Measurements from ENCODE around the gene PRUNE2. TPM values are rescaled to one million over a fixed set of nuclear protein-coding genes. Genes with fewer than 3 reads are reported as not detected.

The PRUNE2 gene
- total RNA-seq, 2 experiments from 2014 or later = not detected

DNA sequence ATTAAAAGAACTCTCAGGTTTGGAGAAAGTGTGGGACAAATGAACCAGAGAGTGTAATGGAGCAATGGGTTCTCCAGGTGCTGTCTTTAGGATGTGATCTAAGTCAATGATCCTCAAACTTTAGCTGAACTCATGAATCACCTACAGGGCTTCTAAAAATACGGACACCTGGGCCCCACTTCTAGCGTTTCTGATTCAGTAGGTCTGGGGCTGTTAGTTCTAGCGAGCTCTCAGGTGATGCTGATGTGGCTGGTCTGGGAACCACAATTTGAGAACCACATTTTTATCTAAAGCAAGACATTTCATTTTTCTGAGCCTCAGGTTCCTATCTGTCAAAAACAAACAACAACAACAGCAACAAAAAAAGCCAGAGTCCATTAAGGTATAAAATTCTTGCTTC lies 176.8 kb downstream of the PRUNE2 start:
- no peak for DNase-seq
- Histone ChIP-seq H3K4me1 (ENCODE audit: insufficient read depth, low read length) (no peaks in the 10 kb centered on the region), H3K27me3 (ENCODE audit: control insufficient read depth in 1 of 2, insufficient read depth in 2 of 2, low read length in 2 of 2) (peaks cover 0 to 3% of the 10 kb centered on the region in 2 experiments), H3K9me3 (ENCODE audit: control insufficient read depth in 1 of 2, insufficient read depth in 1 of 2, low read length in 2 of 2) (no peaks in the 10 kb centered on the region), H3K27ac (ENCODE audit: low read depth in 1 of 2, low read length in 2 of 2) (no peak overlapping the region), H3K4me3 (ENCODE audit: low read length) (no peak overlapping the region), H3K36me3 (ENCODE audit: insufficient read depth, low read length) (no peaks in the 10 kb centered on the region)
- H3K27ac Mint-ChIP-seq = no peak overlapping the region
- TF ChIP-seq, protein P1, sequence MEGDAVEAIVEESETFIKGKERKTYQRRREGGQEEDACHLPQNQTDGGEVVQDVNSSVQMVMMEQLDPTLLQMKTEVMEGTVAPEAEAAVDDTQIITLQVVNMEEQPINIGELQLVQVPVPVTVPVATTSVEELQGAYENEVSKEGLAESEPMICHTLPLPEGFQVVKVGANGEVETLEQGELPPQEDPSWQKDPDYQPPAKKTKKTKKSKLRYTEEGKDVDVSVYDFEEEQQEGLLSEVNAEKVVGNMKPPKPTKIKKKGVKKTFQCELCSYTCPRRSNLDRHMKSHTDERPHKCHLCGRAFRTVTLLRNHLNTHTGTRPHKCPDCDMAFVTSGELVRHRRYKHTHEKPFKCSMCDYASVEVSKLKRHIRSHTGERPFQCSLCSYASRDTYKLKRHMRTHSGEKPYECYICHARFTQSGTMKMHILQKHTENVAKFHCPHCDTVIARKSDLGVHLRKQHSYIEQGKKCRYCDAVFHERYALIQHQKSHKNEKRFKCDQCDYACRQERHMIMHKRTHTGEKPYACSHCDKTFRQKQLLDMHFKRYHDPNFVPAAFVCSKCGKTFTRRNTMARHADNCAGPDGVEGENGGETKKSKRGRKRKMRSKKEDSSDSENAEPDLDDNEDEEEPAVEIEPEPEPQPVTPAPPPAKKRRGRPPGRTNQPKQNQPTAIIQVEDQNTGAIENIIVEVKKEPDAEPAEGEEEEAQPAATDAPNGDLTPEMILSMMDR (IDR thresholded peaks at IDR 0.05) = no peak
- H3K9me3 Mint-ChIP-seq = no peaks in the 10 kb centered on the region
- ATAC-seq (ENCODE audit: poor library complexity) = no peak
- CTCF ChIA-PET = no interaction called here
- no peaks in the 10 kb centered on the region for H3K4me1 Mint-ChIP-seq (ENCODE audit: low read depth)
- POLR2A ChIA-PET = interaction anchor here (0.6 kb wide), 1 partner anchor 393 kb away, joined by 3 read pairs; no protein-coding TSS in a partner anchor
- H3K27me3 Mint-ChIP-seq = peaks cover 35% of the 10 kb centered on the region
- H3K4me3 Mint-ChIP-seq = no peak overlapping the region
- intact Hi-C loops (cut with DNase I, micrococcal nuclease) = no loop called here
- H3K36me3 Mint-ChIP-seq (ENCODE audit: low read depth) = no peaks in the 10 kb centered on the region

DNA sequence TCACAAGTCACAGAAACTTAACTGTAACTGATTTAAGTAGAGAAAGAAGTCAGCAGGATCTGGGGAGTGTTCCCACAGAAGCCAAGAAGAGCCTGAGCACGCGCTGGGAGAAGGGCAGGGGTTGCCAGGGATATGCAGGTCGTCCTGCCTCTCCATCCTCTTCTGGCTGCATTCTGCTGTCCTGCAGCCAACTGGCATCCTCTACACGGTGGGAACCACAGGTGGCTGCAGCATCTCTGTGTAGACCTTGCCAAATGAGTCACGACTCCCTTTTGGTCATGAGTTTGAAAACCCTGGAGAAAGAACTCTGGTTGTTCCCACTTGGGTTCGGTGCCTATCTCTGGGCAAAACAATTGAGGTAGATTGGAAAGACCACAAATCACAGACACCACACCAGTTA lies 180.0 kb downstream of the PRUNE2 start:
- CTCF ChIA-PET = no interaction called here

DNA sequence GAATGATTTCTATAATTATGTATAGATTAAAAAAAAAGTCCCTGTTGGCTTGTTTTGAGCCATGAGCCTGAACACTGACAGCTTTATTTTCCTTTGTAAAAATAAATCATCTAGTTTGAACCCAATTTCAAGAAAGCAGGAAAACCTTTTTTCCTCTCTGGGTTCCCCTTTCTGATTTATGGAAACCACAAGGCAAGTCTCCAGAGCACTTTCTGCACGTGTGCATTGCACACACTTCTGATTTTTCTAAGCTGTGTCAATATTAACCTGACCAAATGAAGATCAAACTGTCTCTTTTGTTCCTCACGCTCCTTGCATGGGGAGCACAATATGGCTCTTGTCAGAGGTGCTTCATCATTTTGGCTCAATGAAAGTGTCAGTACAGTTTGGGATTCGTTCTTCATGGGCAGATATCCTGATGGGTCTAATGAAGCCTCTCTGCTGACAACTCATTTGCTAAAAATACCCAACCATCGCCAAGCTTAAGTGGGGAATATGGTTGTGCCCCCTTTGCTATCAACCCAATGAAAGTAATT lies 180.8 kb downstream of the PRUNE2 start:
- no peak overlapping the region for H3K4me3 Mint-ChIP-seq
- no peak for ATAC-seq (ENCODE audit: poor library complexity)
- no peak overlapping the region for H3K27ac Mint-ChIP-seq
- H3K36me3 Mint-ChIP-seq (ENCODE audit: low read depth) = no peaks in the 10 kb centered on the region
- no peaks in the 10 kb centered on the region for H3K36me3 ChIP-seq (ENCODE audit: insufficient read depth, low read length)
- H3K4me3 ChIP-seq (ENCODE audit: low read length) = no peak overlapping the region
- H3K27me3 ChIP-seq (ENCODE audit: control insufficient read depth in 1 of 2, insufficient read depth in 2 of 2, low read length in 2 of 2) = no peaks in the 10 kb centered on the region
- H3K27ac ChIP-seq (ENCODE audit: low read depth in 1 of 2, low read length in 2 of 2) = no peak overlapping the region
- no peak for DNase-seq
- H3K9me3 Mint-ChIP-seq = no peaks in the 10 kb centered on the region
- H3K9me3 ChIP-seq (ENCODE audit: control insufficient read depth in 1 of 2, insufficient read depth in 1 of 2, low read length in 2 of 2) = no peaks in the 10 kb centered on the region
- CTCF ChIA-PET = no interaction called here
- POLR2A ChIA-PET = no interaction called here
- H3K4me1 ChIP-seq (ENCODE audit: insufficient read depth, low read length) = no peaks in the 10 kb centered on the region
- no peaks in the 10 kb centered on the region for H3K4me1 Mint-ChIP-seq (ENCODE audit: low read depth)
- intact Hi-C loops (cut with DNase I, micrococcal nuclease) = no loop called here
- peaks cover 44% of the 10 kb centered on the region for H3K27me3 Mint-ChIP-seq
- TF ChIP-seq, protein P1 (IDR thresholded peaks at IDR 0.05) = no peak

More for the DNA sequence above, 180.0 kb downstream of the PRUNE2 start:
- H3K36me3 Mint-ChIP-seq (ENCODE audit: low read depth) = no peaks in the 10 kb centered on the region
- Histone ChIP-seq H3K36me3 (ENCODE audit: insufficient read depth, low read length) (no peaks in the 10 kb centered on the region), H3K4me1 (ENCODE audit: insufficient read depth, low read length) (no peaks in the 10 kb centered on the region), H3K9me3 (ENCODE audit: control insufficient read depth in 1 of 2, insufficient read depth in 1 of 2, low read length in 2 of 2) (no peaks in the 10 kb centered on the region), H3K27me3 (ENCODE audit: control insufficient read depth in 1 of 2, insufficient read depth in 2 of 2, low read length in 2 of 2) (peaks cover 0 to 3% of the 10 kb centered on the region in 2 experiments), H3K4me3 (ENCODE audit: low read length) (no peak overlapping the region), H3K27ac (ENCODE audit: low read depth in 1 of 2, low read length in 2 of 2) (no peak overlapping the region)
- POLR2A ChIA-PET = no interaction called here
- intact Hi-C loops (cut with DNase I, micrococcal nuclease) = no loop called here
- H3K4me1 Mint-ChIP-seq (ENCODE audit: low read depth) = no peaks in the 10 kb centered on the region
- peaks cover 40% of the 10 kb centered on the region for H3K27me3 Mint-ChIP-seq
- TF ChIP-seq, protein P1 (IDR thresholded peaks at IDR 0.05) = no peak
- DNase-seq = no peak
- no peak overlapping the region for H3K4me3 Mint-ChIP-seq
- H3K27ac Mint-ChIP-seq = no peak overlapping the region
- ATAC-seq (ENCODE audit: poor library complexity) = no peak
- H3K9me3 Mint-ChIP-seq = no peaks in the 10 kb centered on the region
